Kidney (tissue), 14 donors: ENCODE results near the gene DISC1. TPM values are rescaled to one million over a fixed set of nuclear protein-coding genes. Genes with fewer than 3 reads are reported as not detected.

ENCODE experiments used
- DNase-seq, 5 donors: peaks; one replicate each; pipeline ENCODE4 v3.0.0-alpha.2; 2013 to 2020
- FAIRE-seq: peaks from 2 replicates; lab custom pipeline; 2012; peaks lifted over from hg19 to GRCh38; lab: Jason Lieb, UNC
- H3K27ac ChIP-seq, 2 donors: one replicate each; pipeline ENCODE4 v1.7.0; 2013; ENCODE audit warnings: low read depth in 2 of 2, low read length in 2 of 2, inconsistent platforms in 1 of 2
- H3K27me3 ChIP-seq: one replicate; pipeline ENCODE4 v1.7.1; 2013; ENCODE audit warnings: low read length, inconsistent platforms; ENCODE audit not compliant: control insufficient read depth, insufficient read depth
- H3K36me3 ChIP-seq, 3 donors: one replicate each; pipeline versions ENCODE4 v1.7.0 to v1.7.1; 2013; ENCODE audit warnings: low read length in 3 of 3, control low read depth in 1 of 3, inconsistent platforms in 1 of 3; ENCODE audit not compliant: insufficient read depth in 3 of 3, control insufficient read depth in 2 of 3
- H3K4me1 ChIP-seq, 3 donors: one replicate each; pipeline versions ENCODE4 v1.7.0 to v1.7.1; 2013; ENCODE audit warnings: low read length in 3 of 3, inconsistent platforms in 1 of 3, low read depth in 1 of 3; ENCODE audit not compliant: control insufficient read depth in 2 of 3, insufficient read depth in 2 of 3
- H3K4me3 ChIP-seq, 3 donors: one replicate each; pipeline versions ENCODE4 v1.7.0 to v1.8.1; 2013; ENCODE audit warnings: low read length in 3 of 3, control low read depth in 1 of 3, inconsistent platforms in 1 of 3
- H3K9ac ChIP-seq, 3 donors: one replicate each; pipeline versions ENCODE4 v1.7.0 to v1.7.1; 2013; ENCODE audit warnings: low read length in 3 of 3, control low read depth in 1 of 3, inconsistent platforms in 1 of 3
- H3K9me3 ChIP-seq, 3 donors: one replicate each; pipeline versions ENCODE4 v1.7.0 to v1.7.1; 2013; ENCODE audit warnings: low read length in 3 of 3, control low read depth in 1 of 3, inconsistent platforms in 1 of 3; ENCODE audit not compliant: control insufficient read depth in 2 of 3, insufficient read depth in 1 of 3
- intact Hi-C: fragments of 100-400 bp; cut with DNase I; formaldehyde crosslinking; loops from one replicate; pipeline ENCODE4 v1.11.1; 2022
- polyA plus RNA-seq: library from polyadenylated mRNA; stranded (reverse); fragments of 350-450 nt; fragmentation: Illumina TruSeq; extraction: RNeasy Lipid Tissue Mini Kit (QIAGEN cat#74804); gene quantifications from one replicate; pipeline ENCODE4 v1.2.3, GENCODE V29; 2014; ENCODE audit warnings: low read depth, low replicate concordance; ENCODE audit not compliant: insufficient read depth
- total RNA-seq: library from RNA; stranded (reverse); fragmentation: NEBNext Ultra II Directional; extraction: Animal tissue kit (Norgen Biotek cat#: 25700); gene quantifications from one replicate; pipeline ENCODE4 v1.2.1, GENCODE V29; 2021
- TF ChIP-seq, protein P1 (sequence below): IDR thresholded peaks from 3 replicates; pipeline ENCODE4 v1.5.1; 2012; ENCODE audit warnings: mild to moderate bottlenecking, moderate library complexity, borderline replicate concordance; ENCODE audit not compliant: insufficient read depth; ENCODE audit errors: extremely low read depth
- donor health status: control.
- donor health status: control.
- donor health status: control.
- donor health status: control.
- donor health status: control.
- donor health status: DM: yes; HTN: yes; CAD: no.
- donor health status: Normal renal cell carcinoma (clear cell type).

Gene DISC1
- total and polyA plus RNA-seq, 2 donors from 2014 or later, result 0.80 to 15.9 TPM

DNA sequence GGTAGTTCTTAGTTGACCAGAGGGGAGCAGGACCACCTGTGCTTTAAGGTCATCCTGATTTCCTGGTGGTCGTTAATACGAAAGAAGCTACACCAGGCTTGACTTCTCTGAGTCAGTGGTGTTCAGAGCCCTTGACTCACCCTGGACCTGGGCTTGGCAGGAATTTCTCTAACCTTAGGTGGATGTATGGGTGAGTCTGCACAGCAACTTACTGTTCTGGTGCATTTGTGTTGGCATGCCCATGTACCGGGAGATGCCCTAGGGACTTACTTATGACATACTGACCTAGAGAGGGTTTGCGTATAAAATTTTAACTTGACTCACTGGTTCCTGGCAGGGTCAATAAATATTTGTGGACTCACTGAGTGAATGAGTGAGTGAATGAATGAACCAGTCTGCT is 304.6 kb downstream of the DISC1 start:
- H3K27me3 ChIP-seq, result no peaks in the 10 kb centered on the region
- intact Hi-C loops, result no loop called here
- DNase-seq (no peak), FAIRE-seq (no peak)
- H3K9me3 ChIP-seq, result peaks cover 0 to 5% (median 4%) of the 10 kb centered on the region in 3 donors
- H3K9ac ChIP-seq, result no peak overlapping the region
- H3K27ac ChIP-seq, result no peak overlapping the region
- H3K4me1 ChIP-seq, result no peaks in the 10 kb centered on the region
- TF ChIP-seq, protein P1, sequence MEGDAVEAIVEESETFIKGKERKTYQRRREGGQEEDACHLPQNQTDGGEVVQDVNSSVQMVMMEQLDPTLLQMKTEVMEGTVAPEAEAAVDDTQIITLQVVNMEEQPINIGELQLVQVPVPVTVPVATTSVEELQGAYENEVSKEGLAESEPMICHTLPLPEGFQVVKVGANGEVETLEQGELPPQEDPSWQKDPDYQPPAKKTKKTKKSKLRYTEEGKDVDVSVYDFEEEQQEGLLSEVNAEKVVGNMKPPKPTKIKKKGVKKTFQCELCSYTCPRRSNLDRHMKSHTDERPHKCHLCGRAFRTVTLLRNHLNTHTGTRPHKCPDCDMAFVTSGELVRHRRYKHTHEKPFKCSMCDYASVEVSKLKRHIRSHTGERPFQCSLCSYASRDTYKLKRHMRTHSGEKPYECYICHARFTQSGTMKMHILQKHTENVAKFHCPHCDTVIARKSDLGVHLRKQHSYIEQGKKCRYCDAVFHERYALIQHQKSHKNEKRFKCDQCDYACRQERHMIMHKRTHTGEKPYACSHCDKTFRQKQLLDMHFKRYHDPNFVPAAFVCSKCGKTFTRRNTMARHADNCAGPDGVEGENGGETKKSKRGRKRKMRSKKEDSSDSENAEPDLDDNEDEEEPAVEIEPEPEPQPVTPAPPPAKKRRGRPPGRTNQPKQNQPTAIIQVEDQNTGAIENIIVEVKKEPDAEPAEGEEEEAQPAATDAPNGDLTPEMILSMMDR, result no peak
- no peak overlapping the region for H3K4me3 ChIP-seq
- no peaks in the 10 kb centered on the region for H3K36me3 ChIP-seq

- no peak overlapping the region for H3K27ac ChIP-seq
- no peak overlapping the region for H3K4me3 ChIP-seq
- H3K27me3 ChIP-seq, result no peaks in the 10 kb centered on the region
- intact Hi-C loops, result no loop called here
- no peaks in the 10 kb centered on the region for H3K36me3 ChIP-seq
- H3K4me1 ChIP-seq, result no peaks in the 10 kb centered on the region
- peaks cover 0 to 5% (median 4%) of the 10 kb centered on the region in 3 donors for H3K9me3 ChIP-seq
- no peak for FAIRE-seq
- DNase-seq, result no peak
- no peak overlapping the region for H3K9ac ChIP-seq
- TF ChIP-seq, protein P1, result no peak
Observed at GRCh38 chr1:231931846-231932454, 305.4 kb downstream of the DISC1 start.

DNA sequence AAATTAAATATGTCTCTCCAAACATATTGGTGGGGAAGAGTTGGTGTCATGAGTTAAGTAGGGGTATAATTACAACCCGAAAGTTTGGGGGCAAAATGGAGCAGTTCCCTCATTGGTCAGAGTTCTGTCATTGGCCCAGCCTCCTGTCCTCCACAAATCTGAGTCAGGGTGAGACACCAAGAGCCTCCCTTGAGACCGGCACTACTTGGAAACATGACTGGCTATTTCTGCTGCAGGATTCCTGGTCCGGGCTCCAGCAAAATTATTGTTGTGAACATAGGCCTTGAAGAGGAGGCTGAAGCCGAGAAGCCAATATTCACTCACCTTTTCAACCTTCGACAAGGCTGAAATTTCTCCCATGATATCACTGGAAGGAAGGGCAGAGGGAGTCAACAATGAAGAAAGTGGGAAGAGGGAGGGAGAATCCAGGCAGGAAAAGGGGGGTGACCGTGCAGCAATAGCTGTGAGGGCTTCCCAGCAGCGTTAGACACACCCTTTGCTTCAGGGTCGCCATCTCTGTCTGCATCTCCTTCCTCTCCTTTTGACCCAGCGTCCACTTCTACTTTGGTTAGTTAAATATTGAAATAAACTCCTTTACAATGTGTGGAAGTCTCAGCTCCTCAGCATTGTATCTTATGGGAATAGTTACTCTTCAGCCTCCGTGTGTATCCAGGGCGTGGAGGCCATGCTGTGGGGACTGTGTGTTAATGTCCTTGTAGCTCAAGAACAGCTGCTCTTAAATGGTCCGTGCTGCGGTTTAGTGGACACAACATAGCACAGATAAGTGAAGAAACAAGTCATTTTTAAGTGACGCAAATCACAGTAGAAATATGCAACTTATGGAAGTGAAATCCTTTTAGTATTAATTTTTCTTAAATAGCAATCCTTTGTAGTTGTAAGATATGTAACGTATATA is 307.4 kb downstream of the DISC1 start:
- H3K27me3 ChIP-seq, result no peaks in the 10 kb centered on the region
- FAIRE-seq, result no peak
- TF ChIP-seq, protein P1, result no peak
- no peak for DNase-seq
- H3K9me3 ChIP-seq, result peaks cover 0 to 5% (median 4%) of the 10 kb centered on the region in 3 donors
- no peaks in the 10 kb centered on the region for H3K4me1 ChIP-seq
- no peaks in the 10 kb centered on the region for H3K36me3 ChIP-seq
- H3K4me3 ChIP-seq, result no peak overlapping the region
- H3K9ac ChIP-seq, result no peak overlapping the region
- intact Hi-C loops, result no loop called here
- no peak overlapping the region for H3K27ac ChIP-seq
